ENCODE measurements around the gene C16orf78. TPM values are rescaled to one million over a fixed set of nuclear protein-coding genes. Genes with fewer than 3 reads are reported as not detected.

C16orf78 gene
- total RNA-seq, 1 donor from 2014 or later = not detected

DNA sequence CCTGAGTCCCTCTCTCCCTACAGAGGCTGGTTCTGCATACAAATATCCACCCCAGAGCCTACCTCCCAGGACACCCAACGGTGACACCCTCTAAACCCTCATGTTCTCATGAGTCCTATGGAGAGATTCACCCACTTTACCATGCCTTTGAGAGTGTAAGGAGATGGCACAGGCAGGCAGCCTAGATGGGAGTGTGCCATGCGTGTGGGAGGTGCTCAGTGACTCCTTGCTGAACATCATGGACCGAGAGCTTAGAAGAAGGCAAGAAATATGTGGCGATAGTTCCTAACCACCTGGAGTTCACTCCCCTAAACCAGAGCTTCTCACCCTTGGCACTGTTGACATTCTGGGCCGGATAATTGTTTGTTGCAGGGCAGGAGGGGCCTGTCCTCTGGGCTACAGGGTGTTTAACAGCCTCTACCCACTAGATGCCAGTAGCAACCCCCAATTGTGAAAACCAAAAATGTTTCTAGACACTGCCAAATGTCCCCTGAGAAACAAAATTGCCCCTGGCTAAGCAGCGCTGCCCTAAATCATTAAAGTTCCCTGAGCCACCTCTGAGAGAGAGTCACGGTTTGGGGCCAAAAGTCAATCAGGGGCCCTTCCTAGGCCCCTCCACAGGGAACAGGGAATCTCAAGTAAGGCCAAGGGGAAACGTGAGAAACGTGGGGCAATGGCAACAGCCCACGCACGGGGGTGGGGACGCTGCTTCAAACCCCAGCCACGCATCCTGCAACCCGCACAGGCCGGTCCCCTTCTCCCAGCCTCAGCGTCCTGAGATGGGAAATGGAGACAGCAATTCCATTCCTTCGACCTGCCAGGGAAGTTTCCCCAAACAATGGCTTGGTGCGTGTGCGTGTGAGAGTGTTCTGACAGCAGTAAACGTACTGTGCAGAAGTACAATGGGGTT, 66.8 kb downstream of the C16orf78 start:
- no peaks in the 10 kb centered on the region for H3K4me1 ChIP-seq (ENCODE audit: insufficient read depth, low read length)
- TF ChIP-seq, protein P1, sequence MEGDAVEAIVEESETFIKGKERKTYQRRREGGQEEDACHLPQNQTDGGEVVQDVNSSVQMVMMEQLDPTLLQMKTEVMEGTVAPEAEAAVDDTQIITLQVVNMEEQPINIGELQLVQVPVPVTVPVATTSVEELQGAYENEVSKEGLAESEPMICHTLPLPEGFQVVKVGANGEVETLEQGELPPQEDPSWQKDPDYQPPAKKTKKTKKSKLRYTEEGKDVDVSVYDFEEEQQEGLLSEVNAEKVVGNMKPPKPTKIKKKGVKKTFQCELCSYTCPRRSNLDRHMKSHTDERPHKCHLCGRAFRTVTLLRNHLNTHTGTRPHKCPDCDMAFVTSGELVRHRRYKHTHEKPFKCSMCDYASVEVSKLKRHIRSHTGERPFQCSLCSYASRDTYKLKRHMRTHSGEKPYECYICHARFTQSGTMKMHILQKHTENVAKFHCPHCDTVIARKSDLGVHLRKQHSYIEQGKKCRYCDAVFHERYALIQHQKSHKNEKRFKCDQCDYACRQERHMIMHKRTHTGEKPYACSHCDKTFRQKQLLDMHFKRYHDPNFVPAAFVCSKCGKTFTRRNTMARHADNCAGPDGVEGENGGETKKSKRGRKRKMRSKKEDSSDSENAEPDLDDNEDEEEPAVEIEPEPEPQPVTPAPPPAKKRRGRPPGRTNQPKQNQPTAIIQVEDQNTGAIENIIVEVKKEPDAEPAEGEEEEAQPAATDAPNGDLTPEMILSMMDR (IDR thresholded peaks at IDR 0.05; ENCODE audit: insufficient read depth, low read depth, low read length) = no peak
- TF ChIP-seq EZH2 (IDR thresholded peaks at IDR 0.05; ENCODE audit: insufficient read depth, low read length) = no peak
- Mint-ChIP-seq H3K27ac (ENCODE audit: unreplicated experiment) (no peak overlapping the region), H3K27me3 (ENCODE audit: low read depth, unreplicated experiment) (peaks cover 72% of the 10 kb centered on the region), H3K4me1 (ENCODE audit: low read depth, unreplicated experiment) (no peaks in the 10 kb centered on the region), H3K36me3 (ENCODE audit: low read depth, unreplicated experiment) (no peaks in the 10 kb centered on the region), H3K4me3 (ENCODE audit: unreplicated experiment) (no peak overlapping the region), H3K9me3 (ENCODE audit: unreplicated experiment) (no peaks in the 10 kb centered on the region)
- peaks cover 2% of the 10 kb centered on the region for H3K27me3 ChIP-seq (ENCODE audit: insufficient read depth, low read length)
- no peak overlapping the region for H3K9ac ChIP-seq (ENCODE audit: low read length)
- FAIRE-seq = no peak
- H3K79me2 ChIP-seq (ENCODE audit: insufficient read depth, low read length) = no peaks in the 10 kb centered on the region
- DNase-seq (ENCODE audit: low read depth) = no peak
- no peaks in the 10 kb centered on the region for H3K9me3 ChIP-seq (ENCODE audit: insufficient read depth, low read depth, low read length)
- H3K4me3 ChIP-seq (ENCODE audit: insufficient read depth, low read depth, low read length) = no peak overlapping the region
- H3K4me2 ChIP-seq (ENCODE audit: low read length) = no peak overlapping the region
- no peaks in the 10 kb centered on the region for H3K36me3 ChIP-seq (ENCODE audit: insufficient read depth, low read length)
- H3K27ac ChIP-seq (ENCODE audit: low read depth, low read length) = no peak overlapping the region
- H4K20me1 ChIP-seq (ENCODE audit: insufficient read depth, low read length) = no peaks in the 10 kb centered on the region
- H2AFZ ChIP-seq (ENCODE audit: low read depth, low read length) = no peak overlapping the region

DNA sequence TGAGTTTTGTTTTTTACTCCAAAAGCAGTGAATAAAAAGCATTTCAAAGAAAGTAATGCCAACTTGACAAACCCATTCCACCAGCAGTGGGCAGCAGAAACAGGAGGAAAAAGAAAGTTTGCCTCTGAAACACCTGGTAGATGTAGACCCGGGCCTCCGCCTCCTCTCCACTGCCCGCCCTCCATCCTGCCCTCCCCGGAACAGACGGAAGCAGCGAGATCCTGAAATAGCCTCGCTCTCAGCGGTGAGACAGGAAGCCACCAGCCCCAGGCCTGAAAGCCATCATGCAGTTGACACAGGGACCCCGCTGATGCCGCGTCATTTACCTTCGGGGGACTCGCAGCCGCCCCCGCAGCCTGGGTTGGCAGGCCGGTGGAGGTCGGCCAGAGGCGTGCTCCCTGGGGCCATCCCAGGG, 67.8 kb downstream of the C16orf78 start:
- H3K27ac Mint-ChIP-seq (ENCODE audit: unreplicated experiment) = no peak overlapping the region

More for the DNA sequence above, 67.8 kb downstream of the C16orf78 start:
- H3K36me3 Mint-ChIP-seq (ENCODE audit: low read depth, unreplicated experiment) = no peaks in the 10 kb centered on the region
- H3K79me2 ChIP-seq (ENCODE audit: insufficient read depth, low read length) = no peaks in the 10 kb centered on the region
- no peak overlapping the region for H3K4me3 Mint-ChIP-seq (ENCODE audit: unreplicated experiment)
- H3K27ac ChIP-seq (ENCODE audit: low read depth, low read length) = no peak overlapping the region
- peaks cover 2% of the 10 kb centered on the region for H3K27me3 ChIP-seq (ENCODE audit: insufficient read depth, low read length)
- no peaks in the 10 kb centered on the region for H3K36me3 ChIP-seq (ENCODE audit: insufficient read depth, low read length)
- H2AFZ ChIP-seq (ENCODE audit: low read depth, low read length) = no peak overlapping the region
- no peaks in the 10 kb centered on the region for H4K20me1 ChIP-seq (ENCODE audit: insufficient read depth, low read length)
- H3K9ac ChIP-seq (ENCODE audit: low read length) = no peak overlapping the region
- H3K4me3 ChIP-seq (ENCODE audit: insufficient read depth, low read depth, low read length) = no peak overlapping the region
- TF ChIP-seq EZH2 (IDR thresholded peaks at IDR 0.05; ENCODE audit: insufficient read depth, low read length) = no peak
- TF ChIP-seq, protein P1 (IDR thresholded peaks at IDR 0.05; ENCODE audit: insufficient read depth, low read depth, low read length) = no peak
- H3K4me1 ChIP-seq (ENCODE audit: insufficient read depth, low read length) = no peaks in the 10 kb centered on the region
- no peaks in the 10 kb centered on the region for H3K4me1 Mint-ChIP-seq (ENCODE audit: low read depth, unreplicated experiment)
- H3K27me3 Mint-ChIP-seq (ENCODE audit: low read depth, unreplicated experiment) = peaks cover 65% of the 10 kb centered on the region
- no peaks in the 10 kb centered on the region for H3K9me3 ChIP-seq (ENCODE audit: insufficient read depth, low read depth, low read length)
- DNase-seq (ENCODE audit: low read depth) (no peak), FAIRE-seq (no peak)
- no peaks in the 10 kb centered on the region for H3K9me3 Mint-ChIP-seq (ENCODE audit: unreplicated experiment)
- H3K4me2 ChIP-seq (ENCODE audit: low read length) = no peak overlapping the region
